GM19324 (cell line): ENCODE measurements around the gene CACNA1B.

Source experiments
- ATAC-seq: cut with Tn5 transposase; IDR thresholded peaks from one replicate; pipeline ENCODE4 v1.9.1; 2021; ENCODE audit warnings: mild to moderate bottlenecking, moderate library complexity; ENCODE audit not compliant: unreplicated experiment, low FRiP score

Gene CACNA1B

GRCh38 chr9:137917795-137918194, 40.2 kb downstream of the CACNA1B start:
- no peak for ATAC-seq

GRCh38 chr9:137918331-137919094, 40.9 kb downstream of the CACNA1B start:
- no peak for ATAC-seq

- no peak for ATAC-seq
These were observed 41.5 kb downstream of the CACNA1B start for GRCh38 chr9:137919095-137919465.

DNA sequence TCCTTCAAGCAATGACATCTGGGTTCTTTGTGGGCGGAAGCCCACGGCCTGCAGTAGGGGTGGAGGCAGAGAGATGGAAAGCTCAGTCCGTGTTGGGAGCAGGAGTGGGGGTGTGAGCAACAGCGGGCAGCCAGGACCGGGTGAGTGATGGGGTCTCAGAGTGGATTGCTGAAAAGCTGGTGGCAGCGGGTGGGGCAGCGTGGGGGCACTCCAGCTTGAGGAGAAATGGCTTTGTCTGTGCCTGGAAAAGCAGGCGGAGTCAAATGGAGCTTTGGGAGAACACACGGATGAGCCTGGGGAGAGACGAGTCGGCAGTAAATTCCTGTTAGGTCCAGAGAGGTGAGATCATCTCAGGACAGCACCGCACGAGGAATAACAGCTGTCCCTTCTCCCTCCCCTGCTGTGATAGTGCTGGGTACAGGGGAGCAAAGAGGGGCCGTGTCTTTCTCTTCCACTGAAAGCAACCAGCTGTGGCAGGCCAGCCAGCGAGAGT, 42.1 kb downstream of the CACNA1B start:
- ATAC-seq = no peak

DNA sequence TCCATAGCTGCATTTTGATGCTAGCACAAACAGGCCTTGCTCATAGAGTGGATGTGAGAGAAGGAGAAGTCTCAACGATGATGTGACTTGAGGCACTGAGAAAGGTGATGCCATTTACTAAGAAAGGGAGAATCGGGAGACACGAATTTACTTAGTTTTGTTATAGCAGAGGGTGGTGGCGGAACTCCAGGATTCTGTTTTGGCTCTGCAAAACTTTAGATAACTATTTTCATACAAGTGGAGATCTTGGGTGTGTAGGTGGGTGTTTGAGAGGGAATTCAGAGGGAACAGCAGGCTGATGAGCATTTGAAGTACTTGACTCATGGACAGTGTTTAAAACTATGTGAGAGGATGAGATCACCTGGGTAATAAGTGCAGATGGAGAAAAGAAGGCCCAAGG, 43.2 kb downstream of the CACNA1B start:
- ATAC-seq = no peak

GRCh38 chr9:137924169-137924568, 46.6 kb downstream of the CACNA1B start:
- no peak for ATAC-seq

DNA sequence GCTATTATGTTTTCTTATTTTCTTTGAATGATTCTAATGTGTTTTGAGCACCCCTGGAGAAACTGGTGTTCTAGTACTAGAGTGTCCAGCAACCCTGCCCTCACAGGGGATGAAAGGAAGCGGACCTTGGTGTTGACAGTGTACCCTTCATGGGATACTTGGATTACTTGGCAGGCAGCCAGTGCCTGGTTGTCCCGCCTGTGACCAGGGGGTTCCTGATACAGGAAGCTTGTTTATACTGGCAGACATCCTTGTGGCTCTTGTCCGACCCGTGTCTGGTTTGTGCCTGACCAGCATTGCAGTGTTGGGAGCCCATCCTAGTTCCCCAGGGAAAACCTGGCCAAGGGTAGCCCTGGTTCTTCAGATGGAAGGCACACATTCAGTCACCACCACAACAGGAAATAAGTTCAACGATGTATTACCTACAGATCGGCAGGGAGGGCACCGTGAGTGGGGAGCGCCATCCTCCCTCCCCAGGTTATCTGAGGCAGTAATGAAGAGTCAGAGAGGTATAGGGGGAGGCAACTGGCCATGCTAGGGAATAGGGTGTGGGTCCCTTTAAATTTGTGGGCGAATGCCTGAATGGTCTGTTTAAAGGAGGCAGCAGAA, 47.3 kb downstream of the CACNA1B start:
- ATAC-seq = no peak

- no peak for ATAC-seq
These were observed 66.1 kb downstream of the CACNA1B start for GRCh38 chr9:137943655-137944054.

- no peak for ATAC-seq
These were observed 68.0 kb downstream of the CACNA1B start for GRCh38 chr9:137945581-137945980.

DNA sequence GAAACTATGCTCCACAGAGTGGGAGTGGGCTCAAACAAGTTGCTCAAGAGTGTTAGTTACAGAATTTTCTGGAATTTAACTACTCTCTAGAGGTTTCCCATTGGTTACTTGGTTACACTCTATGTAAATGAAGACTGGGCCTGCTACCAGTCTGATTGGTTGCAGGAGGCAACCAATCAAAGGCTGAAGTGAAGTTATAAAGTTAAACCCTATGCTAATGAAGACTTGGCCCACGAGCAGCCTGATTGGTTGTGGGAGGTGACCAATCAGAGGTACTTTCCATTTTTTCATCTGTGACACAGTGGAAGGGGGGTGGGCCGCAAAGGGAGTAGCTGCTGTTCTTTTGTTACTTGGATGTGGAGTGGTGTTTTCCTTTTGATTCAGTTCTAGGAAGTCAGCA, 69.4 kb downstream of the CACNA1B start:
- ATAC-seq = no peak

GRCh38 chr9:137948642-137949041, 71.1 kb downstream of the CACNA1B start:
- no peak for ATAC-seq

DNA sequence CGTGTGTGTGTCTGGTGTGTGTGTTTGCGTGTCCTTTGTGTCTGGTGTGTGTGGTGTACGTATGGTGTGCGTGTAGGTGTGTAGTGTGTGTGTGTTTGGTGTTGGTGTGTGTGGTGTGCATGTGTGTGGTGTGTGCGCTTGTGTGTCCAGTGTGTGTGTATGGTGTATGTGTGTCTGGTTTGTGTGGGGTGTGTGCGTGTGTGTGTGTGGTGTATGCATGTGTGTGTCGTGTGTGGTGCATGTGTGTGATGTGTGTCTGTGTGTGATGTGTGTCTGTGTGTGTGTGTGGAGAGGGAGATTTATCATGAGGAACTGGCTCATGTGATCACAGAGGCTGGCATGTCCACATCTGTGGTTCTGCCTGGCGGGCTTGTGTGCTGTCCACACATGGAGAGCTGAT, 71.7 kb downstream of the CACNA1B start:
- no peak for ATAC-seq

GRCh38 chr9:137951107-137951506, 73.5 kb downstream of the CACNA1B start:
- no peak for ATAC-seq

DNA sequence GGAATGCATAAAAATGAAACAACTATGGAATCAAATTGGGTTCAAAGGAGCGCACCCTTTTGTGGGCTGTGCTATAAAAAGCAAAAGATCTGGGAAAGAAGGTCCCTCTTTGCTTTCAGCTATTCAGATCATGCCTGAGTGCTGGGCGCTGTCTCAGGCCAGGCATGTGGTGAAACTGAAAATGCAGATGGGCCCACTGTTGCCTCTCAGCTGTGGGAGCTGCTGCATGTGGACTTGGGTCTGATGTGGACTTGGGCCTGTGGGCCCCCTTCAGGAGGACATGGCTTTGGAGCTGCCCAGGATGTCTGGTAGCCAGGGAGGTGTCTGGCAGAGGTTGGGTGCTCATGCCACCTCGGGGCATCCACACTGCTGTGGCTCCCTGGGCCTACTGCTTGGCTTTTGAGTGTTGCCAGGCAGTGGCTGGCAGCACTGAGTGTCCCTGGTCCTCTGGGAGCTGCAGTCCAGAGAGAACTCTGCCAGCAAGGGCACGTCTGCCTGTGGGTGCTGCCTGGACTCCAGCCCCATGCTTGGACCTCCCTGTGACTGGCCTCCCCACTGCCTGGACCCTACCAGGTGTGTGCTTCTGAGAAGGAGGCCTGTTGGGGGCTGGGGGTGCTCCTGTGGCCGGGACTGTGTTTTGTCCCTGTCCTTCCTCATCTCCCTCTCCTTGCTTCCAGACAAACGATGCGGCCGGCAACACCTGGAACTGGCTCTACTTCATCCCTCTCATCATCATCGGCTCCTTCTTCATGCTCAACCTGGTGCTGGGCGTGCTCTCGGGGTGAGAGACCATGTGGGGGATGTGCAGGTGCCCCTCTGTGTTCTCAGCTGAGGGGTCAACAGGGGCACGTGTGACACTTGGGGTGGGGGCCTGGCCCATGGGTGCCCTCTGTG, 74.3 kb downstream of the CACNA1B start:
- no peak for ATAC-seq

- ATAC-seq = no peak
These were observed 75.5 kb downstream of the CACNA1B start for GRCh38 chr9:137952976-137953666.

- ATAC-seq = no peak
These were observed 76.3 kb downstream of the CACNA1B start for GRCh38 chr9:137953683-137954438.

- ATAC-seq = no peak
These were observed 77.6 kb downstream of the CACNA1B start for GRCh38 chr9:137955224-137955570.

DNA sequence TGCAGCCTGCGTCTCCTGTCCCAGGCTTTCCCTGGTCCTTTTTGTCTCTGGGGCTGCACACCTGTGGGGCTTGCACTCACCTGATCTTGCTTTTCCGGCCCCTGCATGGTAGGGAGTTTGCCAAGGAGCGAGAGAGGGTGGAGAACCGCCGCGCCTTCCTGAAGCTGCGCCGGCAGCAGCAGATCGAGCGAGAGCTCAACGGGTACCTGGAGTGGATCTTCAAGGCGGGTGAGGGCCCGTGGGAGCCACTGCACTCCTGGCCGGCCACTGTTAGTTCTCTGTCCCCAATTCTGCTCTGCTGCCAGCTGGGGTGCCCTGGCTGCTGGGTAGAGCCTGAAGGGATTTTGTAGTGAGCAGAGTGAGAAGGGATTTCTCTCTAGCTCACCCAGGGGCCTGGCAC, 78.0 kb downstream of the CACNA1B start:
- ATAC-seq = no peak

DNA sequence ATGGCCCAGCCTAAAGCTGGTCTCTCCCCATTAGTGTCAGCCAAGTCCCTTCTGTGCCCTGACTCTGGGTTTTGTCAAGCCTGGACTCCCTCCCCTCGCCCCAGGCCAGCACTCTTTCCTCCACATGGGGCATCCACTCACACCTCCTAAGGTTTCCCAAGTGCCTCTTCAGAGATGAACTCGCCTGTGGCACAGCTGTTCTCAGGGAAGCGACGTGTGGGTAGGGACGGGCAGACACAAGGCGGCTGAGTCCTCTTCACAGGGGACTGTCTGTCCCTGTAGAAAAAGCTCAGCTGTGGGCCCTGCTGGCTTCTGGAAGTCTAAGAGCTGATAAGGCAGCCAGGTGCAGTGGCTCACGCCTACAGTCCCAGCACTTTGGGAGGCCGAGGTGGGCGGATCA, 78.5 kb downstream of the CACNA1B start:
- no peak for ATAC-seq
